GM19467 (cell line): ENCODE measurements around the gene C16orf95.

Source experiments
- ATAC-seq: cut with Tn5 transposase; IDR thresholded peaks from one replicate; pipeline ENCODE4 v1.9.1; 2021; ENCODE audit warnings: mild to moderate bottlenecking, moderate library complexity; ENCODE audit not compliant: unreplicated experiment

Gene C16orf95

GRCh38 chr16:87295661-87296531 is 21.3 kb downstream of the C16orf95 start:
- no peak for ATAC-seq

- no peak for ATAC-seq
These were observed 21.9 kb downstream of the C16orf95 start for GRCh38 chr16:87295259-87295658.

- ATAC-seq, result no peak
These were observed 23.2 kb downstream of the C16orf95 start for GRCh38 chr16:87293990-87294389.

- ATAC-seq, result no peak
These were observed 25.2 kb downstream of the C16orf95 start for GRCh38 chr16:87291944-87292343.

GRCh38 chr16:87288753-87289362 is 28.3 kb downstream of the C16orf95 start:
- ATAC-seq, result no peak

GRCh38 chr16:87286839-87287626 is 30.2 kb downstream of the C16orf95 start:
- ATAC-seq, result no peak

GRCh38 chr16:87284183-87284582 is 33.0 kb downstream of the C16orf95 start:
- ATAC-seq, result no peak

GRCh38 chr16:87279094-87279658 is 38.0 kb downstream of the C16orf95 start:
- ATAC-seq, result no peak

- ATAC-seq, result no peak
These were observed 38.8 kb downstream of the C16orf95 start for GRCh38 chr16:87278191-87279093.

GRCh38 chr16:87276924-87277323 is 40.3 kb downstream of the C16orf95 start:
- no peak for ATAC-seq

- no peak for ATAC-seq
These were observed 41.0 kb downstream of the C16orf95 start for GRCh38 chr16:87276091-87276701.

GRCh38 chr16:87274794-87275193 is 42.4 kb downstream of the C16orf95 start:
- ATAC-seq, result no peak

GRCh38 chr16:87273471-87274030 is 43.6 kb downstream of the C16orf95 start:
- ATAC-seq, result no peak

GRCh38 chr16:87271256-87271655 is 45.9 kb downstream of the C16orf95 start:
- ATAC-seq, result no peak

- ATAC-seq, result no peak
These were observed 49.6 kb downstream of the C16orf95 start for GRCh38 chr16:87267566-87267965.

- no peak for ATAC-seq
These were observed 50.3 kb downstream of the C16orf95 start for GRCh38 chr16:87266846-87267245.

GRCh38 chr16:87265261-87265660 is 51.9 kb downstream of the C16orf95 start:
- no peak for ATAC-seq

- no peak for ATAC-seq
These were observed 52.6 kb downstream of the C16orf95 start for GRCh38 chr16:87264634-87265033.

GRCh38 chr16:87263418-87264052 is 53.7 kb downstream of the C16orf95 start:
- ATAC-seq, result no peak
